ENCODE results near the gene ACTR2.
"Not testable (repeated sequence)": the region's sequence is repeated elsewhere in the genome, so short reads cannot be mapped to it uniquely, and the experiment has no call there.

The ACTR2 gene

DNA sequence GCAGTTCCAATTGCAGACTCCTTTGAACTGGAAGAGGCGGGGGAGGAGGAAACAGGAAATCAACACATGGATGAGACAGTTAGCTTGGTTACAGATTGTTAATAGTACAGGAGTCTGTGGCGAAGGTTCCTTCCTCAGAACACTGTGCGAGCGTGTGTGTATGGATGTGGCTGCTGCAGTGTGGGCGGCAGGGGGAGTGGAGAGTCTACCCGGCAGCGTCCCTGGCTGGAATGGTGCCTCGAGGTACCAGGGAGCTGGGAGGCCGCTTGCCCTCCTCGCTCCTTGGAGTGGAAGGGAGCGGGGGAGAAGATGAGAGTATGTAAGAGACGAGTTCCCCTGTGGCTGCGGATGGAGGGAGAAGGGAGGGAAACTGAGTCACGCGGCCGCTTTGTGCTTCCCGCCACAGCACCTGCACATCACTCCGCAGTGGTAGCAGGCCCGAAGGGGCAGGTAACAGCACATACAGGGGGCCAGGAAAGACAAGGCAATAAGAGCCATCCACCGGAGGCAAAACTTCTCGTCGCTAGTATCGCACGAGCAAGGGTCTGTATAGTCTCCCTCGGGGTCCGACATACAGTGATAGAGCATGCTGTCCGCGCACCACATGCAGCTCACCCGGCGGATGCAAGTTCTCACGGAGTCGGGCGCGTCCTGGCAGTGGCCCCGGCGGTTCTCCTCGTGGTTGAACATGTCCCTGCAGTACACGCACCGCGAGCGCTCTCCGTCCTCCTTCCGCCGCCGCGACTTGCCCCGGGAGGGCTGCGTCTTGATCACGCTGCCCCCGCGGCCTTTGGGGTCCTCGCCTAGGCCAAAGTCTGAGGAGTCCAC lies 85.7 kb downstream of the ACTR2 start:
- DNase-seq (ENCODE audit: low spot score) = no peak

- no peak for DNase-seq (ENCODE audit: low spot score)
These were observed 86.3 kb downstream of the ACTR2 start for GRCh38 chr2:65313954-65314256.

DNA sequence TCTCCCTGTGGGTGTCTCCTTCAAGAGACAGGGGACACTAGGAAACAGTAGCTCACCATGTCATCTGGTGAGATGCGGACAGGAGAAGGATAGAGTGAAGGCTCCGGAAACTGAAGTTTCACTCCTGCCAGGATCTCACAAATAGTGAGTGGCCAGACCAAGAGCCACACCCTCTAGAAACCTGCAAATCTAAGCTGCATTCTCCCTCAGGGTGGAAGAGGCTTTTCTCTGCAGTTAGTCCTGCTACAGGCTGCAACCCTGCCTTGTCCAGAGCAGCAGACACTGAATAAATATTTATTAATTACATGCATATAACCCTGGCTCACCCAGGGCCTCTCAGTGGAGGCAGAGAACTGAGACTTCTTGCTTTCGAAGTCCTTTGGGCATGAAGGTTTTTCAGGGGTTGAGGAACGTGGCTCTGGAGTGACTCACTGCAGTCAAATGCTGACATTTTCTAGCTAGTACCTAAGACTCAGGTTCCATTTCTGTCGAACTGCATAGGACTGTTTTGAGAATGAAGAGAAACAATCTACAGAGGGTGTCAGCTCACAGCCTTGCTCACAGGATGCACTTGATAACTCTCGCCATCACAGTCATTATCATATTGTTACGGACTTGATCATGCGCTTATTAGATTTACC lies 87.3 kb downstream of the ACTR2 start:
- no peak for DNase-seq (ENCODE audit: low spot score)

- DNase-seq (ENCODE audit: low spot score) = no peak
These were observed 88.4 kb downstream of the ACTR2 start for GRCh38 chr2:65316072-65316471.

GRCh38 chr2:65317351-65317750 lies 89.7 kb downstream of the ACTR2 start:
- DNase-seq (ENCODE audit: low spot score) = not testable (repeated sequence)

DNA sequence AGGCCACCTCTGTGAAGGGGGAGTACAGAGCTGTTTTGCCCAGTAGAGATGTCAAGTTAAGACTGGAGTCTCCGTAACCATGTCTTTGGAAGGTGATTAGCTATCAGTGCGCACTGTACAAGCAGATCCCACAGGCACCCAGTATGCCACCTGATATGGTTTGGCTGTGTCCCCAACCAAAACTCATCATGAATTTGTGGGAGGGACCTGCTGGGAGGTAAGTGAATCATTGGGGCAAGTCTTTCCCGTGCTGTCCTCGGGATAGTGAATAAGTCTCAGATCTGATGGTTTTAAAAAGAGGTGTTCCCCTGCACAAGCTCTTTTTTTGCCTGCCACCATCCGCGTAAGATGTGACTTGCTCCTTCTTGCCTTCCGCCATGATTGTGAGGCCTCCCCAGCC lies 90.2 kb downstream of the ACTR2 start:
- DNase-seq (ENCODE audit: low spot score) = no peak

GRCh38 chr2:65319072-65319673 lies 91.5 kb downstream of the ACTR2 start:
- no peak for DNase-seq (ENCODE audit: low spot score)

GRCh38 chr2:65319674-65320041 lies 92.0 kb downstream of the ACTR2 start:
- no peak for DNase-seq (ENCODE audit: low spot score)

DNA sequence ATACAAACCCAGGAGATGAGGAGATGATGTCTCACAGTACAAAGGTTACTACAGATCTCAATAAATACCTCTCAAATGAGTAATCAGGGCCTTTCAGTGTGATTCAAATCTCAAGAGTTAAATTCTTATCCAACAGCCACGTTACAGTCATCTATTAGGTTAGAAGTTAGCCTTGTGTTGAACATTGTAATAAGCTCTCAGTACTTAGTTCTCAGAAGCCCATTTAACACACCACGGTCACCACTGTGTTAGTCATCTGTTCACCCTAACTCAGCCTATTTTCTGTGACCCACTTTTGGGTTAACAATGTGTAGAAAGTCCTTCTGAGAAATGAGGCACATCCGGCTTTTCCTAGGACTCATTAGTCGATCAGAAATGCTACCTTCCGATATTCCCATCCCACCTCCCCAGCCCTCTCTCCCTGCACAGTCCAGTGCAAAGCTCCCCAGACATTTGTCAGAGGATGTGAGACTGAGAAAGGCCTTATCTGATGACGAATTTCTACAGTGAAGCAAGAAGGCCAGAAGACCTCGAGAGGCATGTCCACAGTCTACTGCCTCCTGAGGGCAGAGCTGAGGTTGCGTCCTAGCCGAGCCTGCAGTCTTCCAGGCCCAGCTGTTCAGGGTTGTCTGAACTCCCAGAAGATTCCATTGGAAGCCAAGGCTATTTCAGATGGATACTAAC lies 92.6 kb downstream of the ACTR2 start:
- peak; percentile 33 for DNase-seq (ENCODE audit: low spot score)

Data from cerebellar cortex (tissue), 1 donor.